ENCODE measurements around the gene PIH1D2.
"Not testable (repeated sequence)": the region's sequence is repeated elsewhere in the genome, so short reads cannot be mapped to it uniquely, and the experiment has no call there.

Gene PIH1D2

DNA sequence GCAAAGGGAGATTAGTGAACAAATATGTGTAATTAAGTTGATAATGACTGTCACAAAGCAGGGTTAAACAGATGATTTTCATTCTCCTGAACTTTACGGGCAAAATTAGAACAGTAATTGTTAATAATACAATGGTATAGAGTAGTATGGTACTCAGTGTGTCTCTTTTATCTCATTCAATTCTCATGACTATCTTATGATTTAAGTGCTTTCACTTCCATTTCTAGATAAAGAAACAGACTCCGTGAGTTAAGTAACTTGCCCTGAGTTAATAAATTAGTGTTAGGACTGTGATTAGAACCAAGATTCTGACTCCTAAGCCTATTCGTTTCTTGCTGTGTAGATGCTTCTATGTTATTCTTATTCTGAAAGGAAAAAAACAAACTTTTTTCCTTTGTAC, 22.0 kb downstream of the PIH1D2 start:
- FAIRE-seq, result no peak

DNA sequence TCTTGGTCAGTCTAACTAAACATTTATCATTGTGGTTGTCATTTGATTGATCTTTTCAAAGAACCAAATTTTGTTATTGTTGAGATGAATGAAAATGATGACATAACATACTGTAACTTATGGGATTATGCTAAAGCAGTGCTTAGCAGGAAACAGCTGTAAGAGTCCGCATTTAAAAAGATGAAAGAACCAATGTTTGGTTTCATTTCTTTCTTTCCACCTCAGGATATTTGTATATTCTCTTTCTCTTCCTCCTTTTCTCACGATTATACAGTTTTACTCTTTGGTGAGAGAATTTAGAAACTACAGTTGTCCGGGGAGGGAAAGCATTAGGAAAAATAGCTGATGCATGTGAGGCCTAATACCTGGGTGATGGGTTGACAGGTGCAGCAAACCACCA, 23.1 kb downstream of the PIH1D2 start:
- no peak for FAIRE-seq

DNA sequence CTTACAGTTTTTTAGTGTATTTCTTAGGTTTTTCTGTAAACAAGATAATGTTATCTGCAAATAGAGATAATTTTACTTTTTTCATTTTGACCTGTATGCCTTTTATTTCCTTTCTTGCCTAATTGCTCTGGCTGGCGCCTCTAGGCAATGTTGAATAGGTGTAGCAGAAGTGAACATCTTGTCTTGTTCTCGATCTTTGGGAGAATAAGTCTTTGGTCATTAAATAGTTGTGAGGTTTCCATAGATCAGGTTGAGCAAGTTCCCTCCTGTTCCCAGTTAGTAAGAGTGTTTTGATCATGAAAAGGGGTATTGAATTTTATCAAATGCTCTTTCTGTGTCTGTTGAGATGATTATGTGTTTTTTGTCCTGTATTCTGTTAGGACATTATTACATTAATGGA, 24.0 kb downstream of the PIH1D2 start:
- FAIRE-seq, result no peak

DNA sequence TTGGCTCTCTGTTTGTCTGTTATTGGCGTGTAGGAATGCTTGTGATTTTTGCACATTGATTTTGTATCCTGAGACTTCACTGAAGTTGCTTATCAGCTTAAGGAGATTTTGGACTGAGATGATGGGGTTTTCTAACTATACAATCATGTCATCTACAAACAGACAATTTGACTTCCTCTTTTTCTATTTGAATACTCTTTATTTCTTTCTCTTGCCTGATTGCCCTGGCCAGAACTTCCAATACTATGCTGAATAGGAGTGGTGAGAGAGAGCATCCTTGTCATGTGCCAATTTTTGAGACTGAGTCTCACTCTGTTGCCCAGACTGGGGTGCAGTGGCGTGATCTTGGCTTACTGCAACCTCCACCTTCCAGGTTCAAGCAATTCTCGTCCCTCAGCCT, 25.6 kb downstream of the PIH1D2 start:
- not testable (repeated sequence) for FAIRE-seq

DNA sequence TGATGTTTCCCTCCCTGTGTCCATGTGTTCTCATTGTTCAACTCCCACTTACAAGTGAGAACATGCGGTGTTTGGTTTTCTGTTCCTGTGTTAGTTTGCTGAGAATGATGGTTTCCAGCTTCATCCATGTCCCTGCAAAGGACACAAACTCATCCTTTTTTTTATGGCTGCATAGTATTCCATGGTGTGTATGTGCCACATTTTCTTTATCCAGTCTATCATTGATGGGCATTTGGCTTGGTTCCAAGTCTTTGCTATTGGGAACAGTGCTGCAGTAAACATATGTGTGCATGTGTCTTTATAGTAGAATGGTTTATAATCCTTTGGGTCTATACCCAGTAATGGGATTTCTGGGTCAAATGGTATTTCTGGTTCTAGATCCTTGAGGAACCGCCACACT, 27.2 kb downstream of the PIH1D2 start:
- FAIRE-seq, result not testable (repeated sequence)

DNA sequence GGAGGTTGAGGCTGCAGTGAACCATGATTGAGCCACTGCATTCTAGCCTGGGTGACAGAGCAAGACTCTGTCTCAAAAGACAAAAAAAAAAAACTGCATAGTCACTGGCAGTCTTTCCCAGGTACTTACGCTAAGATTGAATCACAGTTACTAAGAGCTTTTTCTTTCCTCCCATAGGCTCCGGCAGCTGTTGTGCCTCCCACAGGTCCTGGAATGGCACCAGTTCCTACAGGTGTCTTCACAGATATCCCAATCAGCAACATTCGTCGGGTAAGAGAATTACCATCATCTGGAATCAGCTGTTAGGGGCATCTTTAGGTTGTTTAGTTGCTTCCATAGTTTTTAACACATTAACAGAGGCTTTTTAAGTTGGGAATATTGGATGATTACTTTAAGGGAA, 28.9 kb downstream of the PIH1D2 start:
- FAIRE-seq, result no peak

DNA sequence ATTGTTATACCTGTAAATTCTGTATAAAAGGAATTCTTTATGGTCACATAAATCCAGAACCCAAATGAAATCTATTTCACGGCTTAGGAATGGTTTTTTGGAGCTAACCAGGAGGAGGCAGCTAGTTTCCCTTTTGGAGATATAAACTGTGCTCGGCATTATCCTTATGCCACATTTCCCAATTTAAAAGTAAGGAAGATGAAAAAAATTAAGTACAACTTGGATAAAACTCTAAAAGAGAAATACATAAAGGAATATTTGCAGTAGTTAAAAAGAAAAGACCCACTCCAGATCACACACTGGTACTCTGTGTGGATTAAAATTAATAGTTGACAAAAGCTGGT, 30.9 kb downstream of the PIH1D2 start:
- FAIRE-seq, result no peak

DNA sequence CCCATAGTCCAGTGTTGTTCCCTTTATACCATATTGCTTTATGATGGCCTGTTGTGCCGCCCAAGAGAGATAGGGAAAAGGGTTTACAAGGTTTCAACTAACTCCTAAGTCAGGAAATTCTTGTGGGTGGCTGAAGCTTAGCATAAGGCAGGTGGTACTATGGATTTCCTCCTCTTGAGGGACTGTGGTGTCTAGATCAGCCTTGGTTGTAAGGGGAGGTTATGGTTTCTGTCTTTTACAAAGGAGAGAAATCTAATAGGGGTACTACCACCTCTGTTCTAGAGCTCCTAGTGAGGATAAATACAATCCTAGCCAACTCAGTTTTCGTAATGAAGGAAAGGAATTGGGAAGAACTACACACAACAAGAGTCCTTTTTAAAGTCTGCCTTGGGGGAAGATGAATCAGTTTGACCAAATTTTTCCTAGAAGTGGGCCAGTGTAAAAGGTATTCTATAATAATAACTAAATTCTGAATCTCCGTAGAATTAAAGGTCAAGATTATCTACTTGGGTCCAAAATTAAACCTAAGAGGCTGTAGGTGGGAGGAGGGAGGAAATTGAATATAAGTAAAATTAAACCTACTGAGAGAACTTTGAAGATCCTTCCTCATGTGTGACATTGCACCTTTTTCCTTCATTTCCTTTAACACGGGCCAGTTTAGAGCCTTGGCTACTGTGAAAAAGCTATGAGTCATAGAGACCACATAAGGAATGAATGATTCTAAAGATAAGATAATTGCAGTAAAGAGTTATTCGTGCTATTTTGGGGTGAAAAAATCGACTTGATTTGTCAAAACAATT, 31.5 kb downstream of the PIH1D2 start:
- FAIRE-seq, result no peak

DNA sequence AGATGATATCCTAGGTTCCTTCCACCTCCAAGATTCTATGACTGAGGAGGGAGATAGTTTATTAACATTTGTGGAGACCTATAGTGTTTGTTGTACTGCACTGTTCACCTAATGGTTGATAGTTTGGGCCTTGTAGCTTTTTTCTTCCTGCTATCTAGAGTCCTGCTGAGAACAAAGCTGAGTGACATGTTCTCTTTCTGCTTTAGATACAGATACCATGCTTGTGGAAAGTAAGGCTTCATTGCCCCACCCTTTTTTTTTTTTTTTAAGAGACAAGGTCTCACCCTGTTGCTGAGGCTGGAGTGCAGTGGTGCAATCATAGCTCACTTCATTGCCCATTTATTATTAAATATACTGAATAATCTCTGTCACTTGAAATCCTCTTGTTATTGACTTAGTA, 36.3 kb downstream of the PIH1D2 start:
- FAIRE-seq, result no peak

DNA sequence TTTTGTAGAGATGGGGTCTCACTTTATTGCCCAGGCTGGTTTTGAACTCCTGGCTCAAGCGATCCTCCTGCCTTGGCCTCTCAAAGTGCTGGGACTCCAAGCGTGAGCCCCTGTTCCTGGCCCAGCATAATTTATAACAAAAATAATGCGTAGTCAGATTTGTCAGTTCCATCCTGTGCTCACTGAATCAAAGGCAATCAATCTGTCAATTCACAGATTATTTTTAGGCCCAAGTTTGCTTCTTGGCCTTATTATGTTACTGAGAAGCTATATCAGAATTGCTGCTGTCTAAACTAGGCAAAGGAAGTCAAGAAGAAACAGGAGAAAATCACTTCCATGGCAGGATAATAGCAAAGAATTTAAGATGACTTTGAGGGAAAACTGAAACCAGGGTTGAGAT, 39.9 kb downstream of the PIH1D2 start:
- FAIRE-seq, result no peak

DNA sequence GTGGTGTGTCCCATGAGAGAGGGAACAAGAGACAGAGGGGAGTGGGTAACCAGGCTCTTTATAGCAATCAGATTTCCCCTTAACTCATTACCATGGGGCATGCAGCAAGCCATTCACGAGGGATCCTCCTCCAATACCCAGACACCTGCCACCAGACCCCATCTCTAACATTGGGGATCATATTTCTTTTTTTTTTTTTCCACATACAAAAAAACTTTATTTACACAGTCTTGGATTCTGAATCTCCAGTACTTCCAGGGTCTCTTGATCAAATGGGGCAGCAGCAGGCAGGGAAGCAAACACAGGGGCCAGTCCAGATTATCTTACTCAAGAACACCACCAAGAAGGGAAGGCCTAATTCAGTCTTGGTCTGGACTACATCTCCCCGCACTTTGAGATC, 44.4 kb downstream of the PIH1D2 start:
- FAIRE-seq, result no peak

DNA sequence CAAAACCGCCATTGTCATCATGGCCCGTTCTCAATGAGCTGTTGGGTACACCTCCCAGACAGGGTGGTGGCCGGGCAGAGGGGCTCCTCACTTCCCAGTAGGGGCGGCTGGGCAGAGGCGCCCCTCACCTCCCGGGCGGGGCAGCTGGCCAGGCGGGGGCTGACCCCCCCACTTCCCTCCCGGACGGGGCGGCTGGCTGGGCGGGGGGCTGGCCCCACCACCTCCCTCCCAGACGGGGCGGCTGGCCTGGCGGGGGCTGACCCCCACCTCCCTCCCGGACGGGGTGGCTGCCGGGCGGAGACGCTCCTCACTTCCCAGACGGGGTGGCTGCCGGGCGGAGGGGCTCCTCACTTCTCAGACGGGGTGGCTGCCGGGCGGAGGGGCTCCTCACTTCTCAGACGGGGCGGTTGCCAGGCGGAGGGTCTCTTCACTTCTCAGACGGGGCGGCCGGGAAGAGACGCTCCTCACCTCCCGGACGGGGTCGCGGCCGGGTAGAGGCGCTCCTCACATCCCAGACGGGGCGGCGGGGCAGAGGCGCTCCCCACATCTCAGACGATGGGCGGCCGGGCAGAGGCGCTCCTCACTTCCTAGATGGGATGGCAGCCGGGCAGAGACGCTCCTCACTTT, 46.9 kb downstream of the PIH1D2 start:
- not testable (repeated sequence) for FAIRE-seq

DNA sequence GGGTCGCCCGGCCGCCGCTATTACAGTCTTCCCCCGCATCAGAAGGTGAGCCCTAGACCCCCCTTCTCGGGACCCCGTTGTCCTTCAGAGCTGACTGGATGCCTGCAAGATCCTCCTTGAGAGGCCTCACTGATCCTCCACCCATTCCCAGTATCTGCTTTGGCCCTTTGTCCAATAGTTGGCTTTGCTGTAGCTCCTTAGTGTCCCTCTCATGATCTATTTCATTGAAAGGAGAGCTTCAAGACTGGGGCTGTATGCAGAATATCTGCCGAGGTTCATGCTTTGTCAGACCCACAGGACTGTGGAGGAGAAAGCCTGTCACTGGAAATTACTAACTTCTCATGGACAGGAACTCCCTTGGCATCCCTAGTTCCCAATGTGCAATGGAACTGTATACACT, 48.1 kb downstream of the PIH1D2 start:
- no peak for FAIRE-seq

DNA sequence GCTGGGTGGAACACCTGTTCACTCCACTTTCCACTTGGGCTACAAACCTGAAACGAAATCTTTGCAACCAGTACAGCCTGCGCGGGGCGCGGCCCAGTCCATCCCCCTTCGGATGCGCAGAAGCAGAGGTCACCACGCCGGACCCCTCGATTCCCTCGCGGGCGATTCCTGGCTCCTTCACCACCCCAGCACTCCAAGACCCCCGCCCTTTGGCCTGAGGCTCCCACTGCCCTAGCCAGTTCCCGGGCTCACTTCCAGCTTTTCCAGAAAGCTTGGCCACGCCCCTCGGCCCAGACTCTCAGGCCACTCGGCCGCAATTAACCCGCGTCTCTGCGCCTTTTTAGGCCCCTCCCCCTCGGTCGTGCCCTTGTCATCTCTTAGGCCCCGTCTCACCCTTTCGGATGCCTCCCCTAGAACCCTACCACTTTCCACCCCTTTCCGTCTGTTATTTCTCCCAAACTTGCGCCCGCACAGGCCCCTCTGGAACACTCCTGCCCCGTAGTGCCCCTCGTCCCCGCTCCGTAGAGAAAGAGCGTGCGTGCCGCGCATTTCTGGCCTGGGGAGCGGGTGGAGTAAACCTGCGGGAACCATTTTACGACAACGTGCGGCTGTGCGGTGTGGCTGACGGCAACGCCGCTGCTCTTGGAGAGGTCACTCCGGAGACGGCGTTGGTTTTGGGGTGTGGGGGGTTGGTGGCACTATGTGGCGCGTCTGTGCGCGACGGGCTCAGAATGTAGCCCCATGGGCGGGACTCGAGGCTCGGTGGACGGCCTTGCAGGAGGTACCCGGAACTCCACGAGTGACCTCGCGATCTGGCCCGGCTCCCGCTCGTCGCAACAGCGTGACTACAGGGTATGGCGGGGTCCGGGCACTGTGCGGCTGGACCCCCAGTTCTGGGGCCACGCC, 48.8 kb downstream of the PIH1D2 start, which contains the start of gene DLAT:
Gene DLAT (plus strand): TSS at position 636 of the 906 bp plus-strand sequence. CDS start 65 bp downstream, at position 701.
- FAIRE-seq, result no peak

DNA sequence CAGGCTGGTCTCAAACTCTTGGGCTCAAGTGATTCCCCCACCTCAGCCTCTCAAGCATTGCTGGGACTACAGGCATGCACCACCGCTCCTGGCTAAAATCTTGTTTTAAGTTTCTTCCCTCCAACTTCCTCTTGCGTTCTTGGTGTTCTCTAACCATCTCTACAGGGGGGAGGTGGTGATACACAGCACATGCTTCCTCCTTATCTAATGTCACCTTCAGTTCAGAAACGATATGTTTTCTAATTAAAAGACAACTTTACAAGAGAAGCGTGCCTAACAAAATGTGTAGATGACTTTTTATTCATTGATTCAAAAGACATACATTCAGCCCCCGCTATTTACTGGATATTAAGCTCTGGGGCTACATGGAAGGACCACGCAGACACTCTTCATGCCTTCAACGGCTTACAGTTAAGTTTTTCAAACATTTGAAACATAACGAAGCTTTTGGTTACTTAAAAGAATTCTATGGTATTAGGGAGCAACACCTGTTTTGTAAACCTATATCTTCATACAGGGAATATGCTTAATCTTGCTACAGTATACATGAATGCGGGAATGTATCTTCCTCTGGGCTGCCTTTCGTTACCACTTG, 49.5 kb downstream of the PIH1D2 start:
- FAIRE-seq, result no peak

DNA sequence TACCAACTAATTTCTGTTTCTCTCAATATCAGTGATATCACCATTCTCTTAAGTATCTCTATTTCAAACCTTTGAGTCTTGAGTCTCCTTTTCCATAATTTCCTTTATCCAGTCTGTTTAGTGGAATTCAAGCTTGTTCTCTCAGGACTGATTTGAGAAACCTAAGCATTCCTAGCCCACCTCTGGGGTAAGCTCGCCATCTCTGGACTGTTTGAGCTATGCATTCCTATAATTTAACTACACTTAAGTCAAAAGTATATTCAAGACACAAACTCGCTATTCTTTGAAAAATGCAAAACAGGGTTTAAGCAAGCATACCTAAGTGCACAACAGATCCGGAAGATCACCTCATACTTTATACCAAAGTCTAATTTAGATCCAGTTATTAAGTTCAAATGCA, 50.7 kb downstream of the PIH1D2 start:
- FAIRE-seq, result no peak

DNA sequence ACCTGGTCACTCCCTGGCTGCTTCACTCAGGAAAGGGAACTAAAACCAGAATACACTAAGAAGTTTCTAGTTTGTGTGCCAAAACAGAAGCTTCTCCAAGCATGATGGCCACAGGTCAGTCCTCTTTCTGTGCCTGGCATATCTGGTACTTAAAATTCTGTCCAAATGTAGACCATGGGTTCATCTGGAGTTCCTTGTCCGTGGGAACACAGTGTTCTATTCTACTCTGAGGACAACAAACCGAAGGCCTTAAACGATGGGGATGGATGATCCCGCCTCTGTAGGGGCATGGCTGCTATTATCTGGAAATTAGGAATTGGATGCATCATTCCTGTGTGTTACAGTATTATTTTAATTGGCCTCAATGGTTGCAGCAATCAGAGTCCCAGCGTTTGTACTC, 54.8 kb downstream of the PIH1D2 start:
- no peak for FAIRE-seq
